NCI-H128 (cell line): ENCODE data around the gene RTP3.
"Not testable (repeated sequence)": the region's sequence is repeated elsewhere in the genome, so short reads cannot be mapped to it uniquely, and the experiment has no call there.

Source experiments
- DNase-seq: peaks from one replicate; lab custom pipeline; 2025; ENCODE audit not compliant: unreplicated experiment; lab: John Stamatoyannopoulos, UW

The RTP3 gene

DNA sequence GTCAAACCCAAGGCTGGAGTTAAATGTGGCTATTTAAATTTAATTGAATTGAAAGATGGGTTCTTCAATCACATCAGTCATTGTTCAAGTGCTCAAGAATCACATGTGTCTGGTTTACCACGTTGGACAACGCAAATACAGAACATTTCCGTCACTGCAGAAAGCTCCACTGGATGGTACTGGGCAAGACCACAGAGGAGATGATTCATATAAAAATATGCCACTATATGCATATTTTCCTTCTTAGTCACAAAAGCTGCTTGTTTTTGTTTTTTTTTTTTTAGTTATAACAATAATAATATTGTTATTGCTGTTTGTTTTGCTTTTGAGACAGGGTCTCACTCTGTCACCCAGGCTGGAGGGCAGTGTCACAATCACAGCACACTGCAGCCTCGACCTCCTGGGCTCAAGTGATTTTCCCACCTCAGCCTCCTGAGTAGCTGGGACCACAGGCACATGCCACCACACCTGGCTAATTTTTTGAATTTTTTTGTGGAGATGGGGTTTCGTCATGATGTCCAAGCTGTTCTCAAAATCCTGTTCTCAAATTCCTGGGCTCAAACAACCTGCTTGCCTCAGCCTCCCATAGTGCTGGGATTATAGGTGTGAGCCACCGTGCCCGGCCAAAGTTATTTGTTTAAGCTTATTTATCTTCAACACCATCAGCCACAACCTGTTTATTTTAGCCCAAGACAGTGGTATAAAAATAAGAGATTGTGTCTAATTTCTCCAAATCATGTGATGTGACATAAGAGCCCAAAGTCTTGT, 19.4 kb downstream of the RTP3 start:
- DNase-seq = no peak

DNA sequence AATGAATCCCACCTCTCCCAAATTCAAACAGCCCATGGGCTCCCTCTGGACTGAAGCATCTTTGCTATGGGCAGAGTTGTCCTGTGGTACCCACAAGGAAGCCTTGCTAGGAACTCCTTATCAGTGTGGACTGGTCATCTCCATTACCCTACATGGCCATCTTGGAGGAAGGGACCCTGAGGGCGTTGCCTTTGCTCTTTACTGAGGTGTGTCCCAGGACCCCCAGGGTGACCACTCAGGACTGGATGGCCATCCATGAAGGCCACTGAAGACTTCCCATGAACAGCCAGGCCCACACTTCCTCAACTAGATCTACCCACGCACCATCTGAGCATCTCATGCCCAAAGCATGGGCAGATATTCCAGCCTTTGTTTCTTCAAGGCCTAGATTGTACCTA, 20.0 kb downstream of the RTP3 start:
- no peak for DNase-seq

DNA sequence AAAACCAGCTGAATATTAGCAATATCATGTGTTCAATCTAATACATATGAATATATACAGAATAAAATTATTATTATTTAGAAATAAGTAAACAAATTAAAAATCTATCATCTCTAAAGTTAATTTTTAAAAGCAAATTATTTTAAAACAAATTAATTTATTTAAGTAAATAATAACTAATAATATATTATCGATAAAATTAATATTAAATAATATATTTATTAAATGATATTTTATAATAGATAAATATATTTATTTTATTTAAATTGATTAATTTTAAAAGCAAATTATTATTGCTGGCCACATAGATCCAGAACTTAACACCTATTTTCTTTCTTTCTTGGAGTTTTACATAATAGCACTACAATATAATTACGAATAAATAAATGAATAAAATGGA, 22.2 kb downstream of the RTP3 start:
- no peak for DNase-seq

DNA sequence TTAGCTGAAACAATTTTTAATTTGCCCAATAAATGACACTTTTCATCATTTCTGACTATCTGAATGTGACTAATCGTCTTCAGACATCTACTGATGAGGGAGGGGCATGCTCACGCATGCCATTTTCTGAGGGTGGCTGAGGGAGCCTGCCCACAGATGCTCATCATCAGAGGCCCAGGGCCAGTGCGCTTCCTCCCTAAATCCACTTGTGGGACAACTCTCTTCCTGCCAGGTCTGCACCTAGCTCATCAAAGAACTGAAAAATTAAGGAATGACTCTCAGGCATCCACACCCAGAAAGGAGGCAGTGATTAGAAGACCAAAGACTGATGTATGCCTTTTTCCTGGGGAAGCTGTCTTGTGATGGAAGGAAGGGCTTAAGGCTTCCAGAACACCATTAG, 22.8 kb downstream of the RTP3 start:
- DNase-seq = no peak

DNA sequence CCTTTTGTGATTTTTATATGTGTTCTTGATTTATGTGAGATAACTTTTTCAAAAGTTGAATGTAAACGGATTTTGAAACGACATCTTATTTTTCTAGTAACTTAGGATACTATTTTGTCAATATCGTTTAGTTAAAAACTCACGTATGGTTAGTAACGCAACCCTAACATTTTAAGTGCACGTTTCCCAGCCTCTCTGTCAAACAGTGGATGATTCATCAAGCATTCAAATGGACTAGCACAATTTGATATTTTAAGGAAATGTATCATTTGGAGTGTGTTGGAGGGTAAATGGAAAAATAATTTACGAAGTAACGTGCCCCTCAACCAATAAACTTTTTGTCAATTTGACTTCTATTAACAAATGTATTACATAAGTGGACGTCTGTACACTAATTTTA, 23.3 kb downstream of the RTP3 start:
- no peak for DNase-seq

DNA sequence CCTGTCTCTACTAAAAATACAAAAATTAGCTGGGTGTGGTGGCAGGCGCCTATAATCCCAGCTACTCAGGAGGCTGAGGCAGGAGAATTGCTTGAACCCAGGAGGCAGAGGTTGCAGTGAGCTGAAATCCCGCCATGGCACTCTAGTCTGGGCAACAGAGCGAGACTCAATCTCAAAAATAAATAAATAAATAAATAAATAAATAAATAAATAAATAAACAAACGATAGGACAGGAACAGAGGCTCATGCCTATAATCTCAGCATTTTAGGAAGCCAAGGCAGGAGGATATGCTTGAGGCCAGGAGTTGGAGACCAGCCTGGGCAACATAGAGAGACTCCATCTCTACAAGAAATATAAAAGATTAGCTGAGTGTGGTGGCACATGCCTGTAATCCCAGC, 24.4 kb downstream of the RTP3 start:
- not testable (repeated sequence) for DNase-seq

DNA sequence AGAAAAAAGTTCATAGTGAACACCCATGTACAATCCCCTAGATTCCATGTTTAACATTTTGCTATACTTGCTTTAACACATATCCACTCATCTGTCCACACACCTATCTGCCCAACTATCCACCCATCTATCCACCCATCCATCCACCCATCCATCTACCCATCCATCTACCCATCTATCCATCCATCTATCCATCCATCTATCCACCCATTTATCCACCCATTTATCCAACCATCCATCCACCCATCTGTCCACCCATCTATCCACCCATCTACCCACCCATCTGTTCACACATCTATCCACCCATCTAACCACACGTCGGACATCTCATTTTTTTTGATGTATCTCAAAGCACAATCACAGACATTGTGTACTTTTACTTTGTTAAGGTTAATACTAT, 25.8 kb downstream of the RTP3 start:
- no peak for DNase-seq

DNA sequence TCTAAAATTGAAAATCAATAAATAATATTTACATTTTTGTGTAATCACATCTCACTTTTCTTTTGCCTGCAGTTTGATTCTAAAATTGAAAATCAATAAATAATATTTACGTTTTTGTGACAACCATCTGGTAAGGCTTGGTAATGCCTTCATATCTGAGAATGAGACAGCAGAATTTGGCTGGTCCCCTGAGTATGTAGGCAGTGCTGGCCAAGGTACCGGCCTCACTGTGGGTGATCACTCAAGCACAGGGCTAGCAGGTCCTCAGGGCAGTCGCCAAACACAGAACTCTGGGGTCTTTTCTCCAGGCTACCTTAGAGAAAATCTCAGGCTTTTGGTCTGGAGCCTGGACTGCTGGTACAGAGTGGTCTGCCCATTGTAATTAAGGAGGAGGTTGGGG, 26.2 kb downstream of the RTP3 start:
- no peak for DNase-seq

DNA sequence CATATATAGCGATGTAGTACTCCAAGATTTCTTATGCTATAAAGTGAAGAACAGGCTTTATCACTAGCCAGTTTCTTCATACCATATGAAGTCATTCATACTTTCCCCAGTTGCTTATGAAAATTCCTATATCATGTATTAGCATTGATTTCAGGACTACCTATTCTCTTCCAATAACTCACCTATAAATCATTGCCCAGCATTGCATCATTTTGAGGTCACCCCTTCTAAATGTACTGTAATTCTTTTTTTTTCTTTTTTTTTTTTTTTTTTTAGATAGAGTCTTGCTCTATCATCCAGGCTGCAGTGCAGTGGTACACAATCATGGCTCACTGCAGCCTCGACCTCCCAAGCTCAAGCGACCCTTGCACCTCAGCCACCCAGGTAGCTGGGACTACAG, 27.1 kb downstream of the RTP3 start:
- DNase-seq = no peak

DNA sequence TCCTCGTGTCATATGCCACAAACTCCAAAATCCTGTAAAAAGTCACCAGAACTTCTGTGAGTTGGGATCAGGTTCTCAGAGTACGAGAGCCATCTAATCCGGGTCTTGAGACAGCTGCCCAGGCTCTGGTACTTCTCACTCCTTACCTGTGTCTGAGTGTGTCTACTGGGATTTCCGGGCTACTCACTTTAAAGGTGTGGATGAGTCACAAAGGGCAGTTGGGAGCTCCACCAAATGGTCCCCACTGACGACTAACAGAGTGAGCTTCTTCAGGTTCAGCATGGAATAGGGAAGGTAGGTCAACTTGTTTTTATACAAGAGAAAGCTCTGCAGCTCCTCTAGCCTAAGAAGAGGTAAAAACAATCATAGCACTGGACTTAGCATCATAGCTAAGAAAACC, 29.5 kb downstream of the RTP3 start:
- no peak for DNase-seq

DNA sequence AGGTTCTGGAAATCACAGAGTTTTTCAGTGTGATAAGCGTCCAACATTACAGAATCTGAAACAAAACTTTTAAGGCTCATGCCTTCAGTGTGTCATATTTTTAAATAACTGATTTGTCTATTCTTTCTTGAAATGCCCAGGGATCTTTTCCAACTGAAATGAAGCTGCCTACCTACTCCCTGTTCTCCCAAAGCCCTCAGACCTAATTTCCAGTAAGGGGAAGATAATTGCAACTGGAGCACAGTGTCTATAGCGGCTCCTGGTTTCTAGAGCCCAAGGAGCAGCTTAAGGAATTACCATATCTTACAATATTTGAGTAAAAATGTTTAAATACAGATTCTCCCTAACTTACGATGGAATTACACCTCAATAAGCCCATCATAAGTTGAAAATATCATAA, 35.3 kb downstream of the RTP3 start:
- no peak for DNase-seq

DNA sequence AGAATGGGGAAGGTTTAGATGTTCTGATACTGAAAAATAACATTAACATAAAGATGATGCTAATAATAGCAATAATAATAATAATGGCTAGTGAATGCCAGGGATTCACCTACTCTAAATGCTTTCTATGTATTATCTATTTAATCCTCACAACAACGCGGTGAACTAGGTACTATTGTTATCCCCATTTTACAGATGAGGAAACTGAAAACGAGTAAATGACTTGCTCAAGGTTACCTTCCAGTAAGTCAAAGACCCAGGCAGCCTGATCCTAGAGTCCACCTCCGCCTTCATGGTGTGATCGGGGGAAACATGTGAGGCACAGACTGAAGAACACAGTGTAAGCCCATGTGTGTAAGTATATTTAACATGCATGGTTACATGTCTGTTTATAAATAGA, 38.0 kb downstream of the RTP3 start:
- no peak for DNase-seq

DNA sequence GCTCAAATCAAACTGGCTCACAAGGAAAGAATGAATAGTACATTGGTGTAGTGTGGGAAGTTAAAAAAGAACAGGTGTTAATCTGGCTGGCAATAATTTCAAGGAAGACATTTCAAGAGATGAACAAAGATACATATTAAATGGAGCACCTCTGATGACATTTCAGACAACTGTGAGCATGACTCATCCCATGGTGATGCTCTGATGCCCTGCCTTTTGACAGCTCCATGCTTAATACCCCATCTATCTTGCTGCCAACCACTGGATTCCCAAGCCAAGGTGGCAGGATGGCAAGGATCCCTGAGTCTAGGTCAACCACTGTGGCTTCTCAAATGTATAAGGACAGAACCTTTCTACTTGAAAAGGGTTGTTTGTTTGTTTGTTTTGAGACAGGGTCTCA, 39.0 kb downstream of the RTP3 start:
- no peak for DNase-seq

DNA sequence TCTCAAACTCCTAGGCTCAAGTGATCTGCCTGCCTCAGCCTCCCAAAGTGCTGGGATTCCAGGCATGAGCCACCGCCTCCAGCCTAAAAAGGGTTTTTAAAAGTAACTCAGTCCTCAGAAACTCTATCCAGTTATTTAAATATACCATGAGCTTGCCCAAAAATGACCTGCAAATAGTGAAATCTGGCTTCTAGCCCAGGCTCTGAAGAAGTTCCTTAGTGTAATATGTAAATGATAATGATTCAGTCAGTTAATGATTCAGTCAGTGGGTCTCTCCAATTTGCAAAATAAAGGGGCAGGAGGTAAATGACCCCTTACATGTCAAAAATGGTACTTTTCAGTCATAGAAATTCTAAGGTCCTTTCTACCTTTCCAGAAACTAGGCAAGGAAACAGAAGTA, 39.5 kb downstream of the RTP3 start:
- DNase-seq = no peak

DNA sequence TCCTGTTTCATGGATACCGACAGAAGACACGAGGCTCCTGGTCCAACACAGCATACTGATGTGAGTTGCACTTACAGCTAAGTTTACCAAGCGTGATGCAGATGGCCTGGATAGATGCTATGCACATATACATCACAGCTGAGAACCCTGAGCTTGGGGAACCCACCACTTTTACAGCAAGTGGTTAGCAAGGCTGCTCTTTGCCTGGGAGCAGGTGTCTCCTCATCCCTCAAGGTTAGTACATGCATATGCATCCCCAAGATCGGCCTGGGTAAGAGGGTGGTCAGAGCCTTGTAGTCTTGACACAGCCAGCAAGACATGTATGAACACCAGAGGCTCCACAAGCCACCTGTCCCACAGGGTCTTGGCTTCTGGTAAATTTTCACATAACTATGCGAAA, 40.0 kb downstream of the RTP3 start:
- no peak for DNase-seq

DNA sequence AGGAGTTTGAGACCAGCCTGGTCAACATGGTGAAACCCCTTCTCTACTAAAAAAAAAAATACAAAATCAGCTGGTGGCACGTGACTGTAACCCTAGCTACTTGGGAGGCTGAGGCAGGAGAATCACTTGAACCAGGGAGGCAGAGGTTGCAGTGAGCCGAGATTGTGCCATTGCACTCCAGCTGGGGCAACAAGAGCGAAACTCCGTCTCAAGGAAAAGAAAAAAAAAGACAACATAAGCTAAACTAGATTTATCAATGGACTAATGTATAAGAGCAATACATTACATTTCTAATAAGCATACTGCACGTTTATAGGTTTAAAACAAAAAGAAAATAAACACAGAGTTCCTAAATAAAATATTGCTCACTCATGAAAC, 40.6 kb downstream of the RTP3 start:
- DNase-seq = not testable (repeated sequence)

DNA sequence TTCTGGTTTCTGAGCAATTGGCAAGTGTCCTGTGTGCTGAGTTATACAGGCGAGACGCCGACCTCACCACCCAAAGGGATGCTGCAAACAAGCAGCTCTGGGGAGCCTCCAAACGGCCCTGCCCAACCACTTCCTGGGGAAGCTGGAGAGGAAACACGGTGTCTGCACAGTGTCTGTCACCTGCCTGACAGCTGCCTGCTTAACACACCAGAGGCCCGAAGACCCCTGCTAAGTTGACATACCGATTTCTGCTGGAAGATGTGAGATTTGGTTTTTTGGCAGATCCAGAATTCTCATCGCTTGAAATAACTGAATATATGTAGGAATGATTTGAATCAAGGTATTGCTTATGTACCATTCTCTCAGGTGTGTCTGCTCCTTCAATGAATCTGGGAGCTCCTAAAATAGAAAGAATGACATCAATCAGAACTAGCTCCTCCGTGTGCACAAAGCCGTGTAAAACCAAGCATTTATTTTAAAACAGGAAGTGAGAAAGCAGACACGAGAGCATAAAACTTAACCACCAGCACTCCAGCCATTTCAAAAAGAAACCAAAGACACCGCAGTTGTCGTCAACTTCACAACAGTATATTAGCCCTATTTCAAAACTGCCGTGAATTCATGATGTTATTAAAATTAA, 41.1 kb downstream of the RTP3 start:
- DNase-seq = no peak

DNA sequence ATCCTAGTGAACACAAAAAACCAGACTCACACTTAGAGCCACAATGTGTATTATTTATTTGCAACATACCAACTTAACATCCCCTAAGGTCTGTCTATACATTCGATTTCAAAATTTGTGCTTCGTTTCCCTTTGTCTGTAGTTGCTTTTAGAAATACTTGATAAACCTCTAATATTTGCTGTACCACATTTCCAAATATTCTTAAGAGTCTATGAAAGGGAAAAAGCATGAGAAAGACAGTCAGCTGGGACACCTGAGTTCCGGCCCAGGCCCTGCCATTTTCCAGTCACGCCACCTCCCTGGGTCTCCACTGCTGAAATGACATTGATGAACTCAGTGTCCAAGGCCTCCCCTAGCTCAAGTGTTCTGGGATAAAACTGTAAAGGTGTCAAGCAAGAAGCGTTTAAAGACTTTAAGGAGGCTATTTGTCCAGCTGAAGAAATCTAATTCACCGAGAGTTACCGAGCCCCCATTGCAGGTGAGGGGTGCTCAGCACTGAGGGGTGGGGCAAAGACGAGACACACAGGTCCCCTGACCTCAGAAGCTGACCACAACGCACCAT, 41.7 kb downstream of the RTP3 start:
- DNase-seq = no peak

DNA sequence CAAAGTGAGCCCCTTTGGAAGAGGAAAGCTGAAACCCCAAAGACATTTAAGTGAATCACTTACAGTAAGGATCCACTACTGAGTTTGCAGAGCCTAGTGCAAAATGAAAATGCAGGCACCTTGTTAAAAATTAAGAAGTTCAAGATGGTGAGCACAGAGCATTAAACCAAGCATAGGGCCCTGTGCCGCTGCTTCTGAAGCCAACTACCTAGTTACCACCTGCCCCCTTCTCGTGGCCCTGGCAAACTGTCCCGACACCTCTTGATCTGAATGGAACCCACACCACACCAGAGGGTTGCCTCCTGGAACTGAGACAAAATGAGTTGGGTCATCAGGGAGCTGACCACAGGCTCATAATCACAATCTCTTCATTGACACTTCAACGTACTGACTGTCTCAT, 42.8 kb downstream of the RTP3 start:
- no peak for DNase-seq

DNA sequence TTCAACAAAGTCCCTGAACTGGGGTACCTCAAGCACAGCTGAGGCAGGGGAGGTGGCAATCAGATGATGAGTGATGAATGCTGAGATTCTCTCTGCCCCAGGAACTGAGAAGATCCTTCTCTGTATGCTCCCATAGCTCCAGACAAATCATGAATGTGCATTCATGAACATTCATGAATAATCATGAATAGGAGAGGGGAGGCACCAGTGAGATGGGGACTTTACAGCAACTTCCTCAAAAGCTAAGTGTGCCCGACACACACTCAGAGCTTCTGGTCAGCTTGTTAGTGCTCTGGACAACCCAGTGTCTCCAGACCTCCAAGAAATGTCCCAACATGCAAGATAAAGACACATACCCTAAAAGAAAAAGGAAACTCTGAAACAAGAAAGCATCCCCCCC, 44.1 kb downstream of the RTP3 start:
- DNase-seq = no peak

DNA sequence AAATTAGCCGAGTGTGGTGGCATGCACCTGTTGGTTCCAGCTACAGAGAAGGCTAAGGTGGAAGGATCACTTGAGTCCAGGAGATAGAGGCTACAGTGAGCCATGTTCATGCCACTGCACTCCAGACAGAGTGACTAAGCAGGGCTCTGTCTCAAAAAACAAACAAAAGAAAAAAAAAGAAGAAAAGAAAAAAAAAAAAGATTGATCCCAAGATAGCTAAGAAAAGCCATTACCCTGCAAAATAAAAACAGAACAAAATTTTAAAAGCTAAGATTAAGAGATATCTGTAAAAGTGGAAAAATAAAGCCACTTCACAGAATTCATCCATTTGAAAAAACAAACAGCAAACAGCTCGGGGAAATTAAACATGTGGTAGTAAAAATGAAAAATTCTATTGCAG, 44.6 kb downstream of the RTP3 start:
- no peak for DNase-seq

DNA sequence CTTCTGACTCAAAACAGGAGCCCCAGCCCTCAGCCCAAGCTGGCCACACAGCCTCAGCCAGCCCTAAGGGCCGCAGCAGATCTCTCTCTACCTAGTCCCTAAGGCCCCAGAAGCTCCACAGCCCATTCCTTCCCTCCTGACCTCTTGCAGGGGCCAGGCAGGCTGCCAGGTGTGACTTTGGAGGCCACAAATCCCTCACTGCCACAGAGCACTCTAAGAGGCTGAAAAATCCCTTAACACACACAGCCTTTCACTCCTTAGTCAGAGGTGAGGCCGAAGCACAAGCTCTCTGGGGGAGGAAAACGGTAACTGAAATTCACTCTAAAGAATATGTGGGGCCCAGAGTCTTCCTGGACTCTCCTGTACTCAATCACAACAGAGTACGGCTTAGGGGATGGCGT, 45.0 kb downstream of the RTP3 start:
- no peak for DNase-seq
